Kidney epithelial cell (primary cell): ENCODE data around the gene C2CD4C. TPM values are rescaled to one million over a fixed set of nuclear protein-coding genes. Genes with fewer than 3 reads are reported as not detected.
"Not testable (repeated sequence)": the region's sequence is repeated elsewhere in the genome, so short reads cannot be mapped to it uniquely, and the experiment has no call there.

Experiments used
- DNase-seq: peaks from one replicate; pipeline ENCODE4 v3.0.0-alpha.2; 2010; ENCODE audit warnings: low read depth
- H3K27me3 ChIP-seq: 2 replicates; pipeline ENCODE4 v1.6.0; 2011; ENCODE audit warnings: low read length; ENCODE audit not compliant: control insufficient read depth, insufficient read depth
- H3K36me3 ChIP-seq: 2 replicates; pipeline ENCODE4 v1.5.1; 2011; ENCODE audit warnings: low read length; ENCODE audit not compliant: control insufficient read depth, insufficient read depth
- H3K4me3 ChIP-seq: 2 replicates; pipeline ENCODE4 v1.5.1; 2011; ENCODE audit warnings: low read depth, mild to moderate bottlenecking, control low read depth, low read length
- total RNA-seq: library from RNA; depleted of rRNA; stranded (reverse); fragments of >200 nt; gene quantifications from 2 replicates; pipeline ENCODE4 v1.2.3, GENCODE V29; 2015
- TF ChIP-seq, protein P1 (sequence below): IDR thresholded peaks from 2 replicates; pipeline ENCODE4 v1.5.1; 2011; ENCODE audit warnings: mild to moderate bottlenecking, moderate library complexity, low read length, control low read depth, inconsistent platforms; ENCODE audit not compliant: insufficient read depth, poor library complexity, severe bottlenecking

The C2CD4C gene
- total RNA-seq, 1 donor from 2014 or later: not detected

DNA sequence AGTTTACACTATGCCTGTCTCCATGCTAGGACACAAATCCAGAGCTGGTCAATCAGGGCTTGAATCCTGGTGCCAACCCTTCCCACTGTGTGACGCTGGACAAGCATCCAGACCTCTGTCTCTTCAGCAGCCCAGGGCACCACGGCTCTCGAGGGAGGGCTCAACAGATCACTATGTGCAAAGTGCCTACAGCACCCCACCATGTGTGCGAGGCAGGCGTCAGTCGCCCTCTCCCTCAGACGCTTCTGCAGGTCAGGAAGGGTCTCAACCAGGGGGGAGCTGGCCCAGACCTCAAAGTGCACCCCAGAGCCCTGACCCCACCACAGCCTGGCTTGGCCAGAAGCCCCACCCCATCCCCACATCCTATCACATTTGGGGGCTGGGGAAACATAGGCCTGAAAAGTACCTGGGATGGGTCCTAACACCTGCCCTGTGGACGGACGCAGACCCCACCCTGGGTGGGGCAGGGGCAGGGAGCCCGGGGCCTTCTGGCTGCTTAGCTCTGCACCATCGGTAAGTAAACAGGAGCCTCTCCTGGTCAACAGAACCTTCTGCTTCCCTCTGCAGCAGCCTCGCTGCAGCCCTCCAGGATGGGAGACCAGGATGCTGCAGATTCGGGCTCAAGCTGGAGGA lies 2.9 kb upstream of the C2CD4C start:
- Histone ChIP-seq H3K27me3 (peaks cover 52% of the 10 kb centered on the region), H3K4me3 (no peak overlapping the region), H3K36me3 (no peaks in the 10 kb centered on the region)
- TF ChIP-seq, protein P1, sequence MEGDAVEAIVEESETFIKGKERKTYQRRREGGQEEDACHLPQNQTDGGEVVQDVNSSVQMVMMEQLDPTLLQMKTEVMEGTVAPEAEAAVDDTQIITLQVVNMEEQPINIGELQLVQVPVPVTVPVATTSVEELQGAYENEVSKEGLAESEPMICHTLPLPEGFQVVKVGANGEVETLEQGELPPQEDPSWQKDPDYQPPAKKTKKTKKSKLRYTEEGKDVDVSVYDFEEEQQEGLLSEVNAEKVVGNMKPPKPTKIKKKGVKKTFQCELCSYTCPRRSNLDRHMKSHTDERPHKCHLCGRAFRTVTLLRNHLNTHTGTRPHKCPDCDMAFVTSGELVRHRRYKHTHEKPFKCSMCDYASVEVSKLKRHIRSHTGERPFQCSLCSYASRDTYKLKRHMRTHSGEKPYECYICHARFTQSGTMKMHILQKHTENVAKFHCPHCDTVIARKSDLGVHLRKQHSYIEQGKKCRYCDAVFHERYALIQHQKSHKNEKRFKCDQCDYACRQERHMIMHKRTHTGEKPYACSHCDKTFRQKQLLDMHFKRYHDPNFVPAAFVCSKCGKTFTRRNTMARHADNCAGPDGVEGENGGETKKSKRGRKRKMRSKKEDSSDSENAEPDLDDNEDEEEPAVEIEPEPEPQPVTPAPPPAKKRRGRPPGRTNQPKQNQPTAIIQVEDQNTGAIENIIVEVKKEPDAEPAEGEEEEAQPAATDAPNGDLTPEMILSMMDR: no peak
- DNase-seq: no peak

DNA sequence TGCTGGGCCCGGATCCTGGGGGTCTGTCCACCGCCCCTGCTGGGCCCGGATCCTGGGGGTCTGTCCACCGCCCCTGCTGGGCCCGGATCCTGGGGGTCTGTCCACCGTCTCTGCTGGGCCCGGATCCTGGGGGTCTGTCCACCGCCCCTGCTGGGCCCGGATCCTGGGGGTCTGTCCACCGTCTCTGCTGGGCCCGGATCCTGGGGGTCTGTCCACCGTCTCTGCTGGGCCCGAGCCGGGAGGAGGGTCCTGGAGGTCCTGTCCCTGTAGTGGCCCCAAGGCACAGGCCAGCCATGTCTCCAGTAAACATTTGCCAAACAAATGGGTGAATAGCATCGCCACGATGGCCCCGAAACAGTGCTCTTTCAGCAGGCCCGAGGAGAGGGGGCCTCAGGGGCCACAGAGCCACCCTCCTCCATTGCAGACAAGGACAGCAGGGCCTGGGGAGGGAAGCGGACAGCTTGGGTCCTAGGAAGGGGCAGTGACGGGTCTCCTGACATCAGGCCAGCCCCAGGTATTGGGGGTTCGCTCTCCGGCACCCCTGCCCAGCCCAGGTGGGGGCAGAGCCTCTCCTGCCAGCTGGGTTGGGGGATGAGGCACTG lies 2.3 kb upstream of the C2CD4C start:
- not testable (repeated sequence) for DNase-seq, H3K4me3 ChIP-seq, H3K36me3 ChIP-seq
- peaks cover 52% of the 10 kb centered on the region for H3K27me3 ChIP-seq

DNA sequence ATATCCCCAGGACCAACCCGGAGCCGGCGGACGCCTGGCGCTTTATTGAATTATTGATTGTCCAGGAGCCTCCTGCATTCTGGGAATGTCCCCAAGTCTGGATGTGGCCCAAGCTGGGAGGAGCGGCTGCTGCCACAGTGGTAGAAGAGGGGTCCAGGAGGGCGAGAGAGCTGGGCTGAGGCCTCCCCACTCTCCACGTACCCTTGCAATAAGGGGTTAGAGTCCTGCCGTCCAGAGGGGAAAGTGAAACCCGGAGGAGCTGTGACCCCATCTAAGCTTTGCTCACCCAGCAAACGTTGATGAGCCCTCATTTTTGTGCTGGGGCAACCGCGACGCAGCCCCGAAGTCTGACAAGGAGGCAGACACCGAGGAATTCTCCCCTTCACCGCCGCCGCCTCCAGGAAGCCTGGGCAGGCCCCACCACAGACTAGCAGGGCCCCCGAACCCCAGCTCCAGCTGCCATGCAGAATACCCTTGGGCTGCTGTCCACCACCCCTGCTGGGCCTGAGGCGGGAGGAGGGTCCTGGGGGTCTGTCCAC lies 1.4 kb upstream of the C2CD4C start:
- TF ChIP-seq, protein P1: no peak
- Histone ChIP-seq H3K4me3 (no peak overlapping the region), H3K27me3 (peaks cover 60% of the 10 kb centered on the region), H3K36me3 (no peaks in the 10 kb centered on the region)
- DNase-seq: no peak

DNA sequence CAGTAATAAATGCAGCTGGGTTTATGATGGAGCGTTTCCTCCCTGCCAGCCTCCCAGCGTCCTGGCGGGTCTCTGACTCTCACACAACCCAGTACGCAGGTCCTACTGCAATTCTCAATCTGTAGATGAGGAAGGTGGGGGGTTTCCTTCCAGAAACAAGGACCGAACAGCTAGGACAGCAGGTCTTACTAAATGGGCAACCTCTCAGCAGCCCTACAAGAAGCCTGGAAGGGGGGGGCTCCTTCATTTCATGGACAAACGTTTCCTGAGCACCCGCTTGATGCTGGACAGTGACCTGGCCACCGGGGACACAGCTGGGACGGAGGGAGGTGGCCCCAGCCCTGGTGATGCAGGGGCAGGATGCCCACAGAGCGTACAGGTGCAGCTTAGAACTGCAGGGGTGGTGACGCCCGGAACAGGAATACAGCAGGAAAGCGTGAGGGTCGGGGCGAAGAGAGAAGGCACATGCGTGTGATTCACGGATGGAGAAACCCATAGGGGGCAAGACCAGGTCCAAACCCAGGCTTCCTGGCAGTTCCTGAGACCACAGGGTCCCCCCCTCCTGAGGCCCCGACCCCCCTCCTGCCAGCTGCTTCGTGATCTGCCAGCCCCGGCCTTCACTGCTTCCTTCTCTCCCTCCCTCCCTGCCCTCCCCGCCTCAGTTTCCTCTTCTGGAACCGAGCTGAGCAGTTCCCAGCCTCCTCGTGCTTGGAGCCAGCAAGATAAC lies 732 bp upstream of the C2CD4C start:
- no peak for DNase-seq
- TF ChIP-seq, protein P1: no peak
- Histone ChIP-seq H3K36me3 (no peaks in the 10 kb centered on the region), H3K4me3 (no peak overlapping the region), H3K27me3 (peaks cover 64% of the 10 kb centered on the region)

DNA sequence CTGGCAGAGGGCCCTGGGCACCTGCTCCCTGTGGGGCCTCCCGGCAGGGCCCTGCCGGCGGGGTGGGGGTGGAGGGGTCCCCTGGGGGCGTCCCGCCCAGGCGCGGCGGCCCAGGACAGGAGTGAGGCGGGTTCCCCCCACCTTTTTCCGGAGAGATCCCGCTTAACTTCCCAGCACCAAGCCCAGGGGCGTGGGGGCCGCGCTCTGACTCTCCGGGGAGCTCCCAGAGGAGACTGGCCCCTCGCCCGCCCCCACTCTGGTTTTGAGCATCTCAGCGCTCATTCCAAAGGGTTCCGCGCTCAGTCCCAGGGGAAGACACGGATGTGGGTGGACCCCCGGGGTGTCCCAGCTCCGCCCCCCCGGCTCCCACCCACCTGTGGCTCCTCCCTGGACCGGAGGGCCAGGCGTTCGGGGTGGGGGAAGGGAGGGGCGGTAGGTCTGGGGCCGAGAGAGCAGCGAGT lies 476 bp downstream of the C2CD4C start:
- TF ChIP-seq, protein P1: no peak
- Histone ChIP-seq H3K36me3 (no peaks in the 10 kb centered on the region), H3K4me3 (no peak overlapping the region), H3K27me3 (peaks cover 66% of the 10 kb centered on the region)
- no peak for DNase-seq
